ENCODE data around the gene KCNK15. TPM values are rescaled to one million over a fixed set of nuclear protein-coding genes. Genes with fewer than 3 reads are reported as not detected.

The KCNK15 gene
- total RNA-seq, 3 donors from 2014 or later (not counting 1 experiment from before 2014, with no cell fraction given): not detected

DNA sequence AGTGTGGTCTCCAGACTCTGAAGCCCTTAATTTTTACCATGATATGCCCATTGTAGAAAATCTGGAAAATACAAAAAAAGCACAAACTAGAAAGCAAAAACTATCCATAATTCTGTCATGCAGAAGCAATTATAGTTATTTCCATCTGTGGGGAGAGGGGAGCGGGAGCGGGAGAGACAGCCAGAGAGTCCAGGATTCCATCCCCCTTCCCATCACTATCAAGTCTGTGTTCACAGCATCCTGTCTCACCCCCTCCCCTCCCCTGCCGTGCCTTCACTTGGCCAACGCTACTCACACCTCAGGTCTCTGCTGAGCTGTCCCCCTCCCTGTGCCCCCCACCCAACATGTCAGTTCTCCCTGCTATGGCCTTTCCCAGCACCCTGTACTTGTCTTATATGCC lies 50.2 kb downstream of the KCNK15 start:
- Mint-ChIP-seq H3K36me3 (no peaks in the 10 kb centered on the region), H3K27me3 (ENCODE audit: low read depth in 2 of 2) (peaks cover 9% of the 10 kb centered on the region in 2 donors), H3K27ac (no peak overlapping the region), H3K4me1 (no peaks in the 10 kb centered on the region), H3K9me3 (no peaks in the 10 kb centered on the region), H3K4me3 (no peak overlapping the region)
- intact Hi-C loops (cut with micrococcal nuclease): no loop called here
- no peak for ATAC-seq
- Histone ChIP-seq H3K4me3 (ENCODE audit: low read length) (no peak overlapping the region), H3K27ac (ENCODE audit: low read length) (no peak overlapping the region), H3K9me3 (ENCODE audit: control insufficient read depth, insufficient read depth, low read length) (no peaks in the 10 kb centered on the region), H3K4me1 (ENCODE audit: control insufficient read depth, insufficient read depth, low read length) (no peaks in the 10 kb centered on the region), H3K36me3 (ENCODE audit: control insufficient read depth, insufficient read depth, low read length) (no peaks in the 10 kb centered on the region), H3K27me3 (ENCODE audit: control insufficient read depth, insufficient read depth, low read length) (no peaks in the 10 kb centered on the region)
- DNase-seq: no peak
- 57% methylated on average over 3 of the region's 4 CpGs for WGBS (ENCODE audit: insufficient coverage)
- TF ChIP-seq, protein P1, sequence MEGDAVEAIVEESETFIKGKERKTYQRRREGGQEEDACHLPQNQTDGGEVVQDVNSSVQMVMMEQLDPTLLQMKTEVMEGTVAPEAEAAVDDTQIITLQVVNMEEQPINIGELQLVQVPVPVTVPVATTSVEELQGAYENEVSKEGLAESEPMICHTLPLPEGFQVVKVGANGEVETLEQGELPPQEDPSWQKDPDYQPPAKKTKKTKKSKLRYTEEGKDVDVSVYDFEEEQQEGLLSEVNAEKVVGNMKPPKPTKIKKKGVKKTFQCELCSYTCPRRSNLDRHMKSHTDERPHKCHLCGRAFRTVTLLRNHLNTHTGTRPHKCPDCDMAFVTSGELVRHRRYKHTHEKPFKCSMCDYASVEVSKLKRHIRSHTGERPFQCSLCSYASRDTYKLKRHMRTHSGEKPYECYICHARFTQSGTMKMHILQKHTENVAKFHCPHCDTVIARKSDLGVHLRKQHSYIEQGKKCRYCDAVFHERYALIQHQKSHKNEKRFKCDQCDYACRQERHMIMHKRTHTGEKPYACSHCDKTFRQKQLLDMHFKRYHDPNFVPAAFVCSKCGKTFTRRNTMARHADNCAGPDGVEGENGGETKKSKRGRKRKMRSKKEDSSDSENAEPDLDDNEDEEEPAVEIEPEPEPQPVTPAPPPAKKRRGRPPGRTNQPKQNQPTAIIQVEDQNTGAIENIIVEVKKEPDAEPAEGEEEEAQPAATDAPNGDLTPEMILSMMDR (IDR thresholded peaks at IDR 0.05): no peak

DNA sequence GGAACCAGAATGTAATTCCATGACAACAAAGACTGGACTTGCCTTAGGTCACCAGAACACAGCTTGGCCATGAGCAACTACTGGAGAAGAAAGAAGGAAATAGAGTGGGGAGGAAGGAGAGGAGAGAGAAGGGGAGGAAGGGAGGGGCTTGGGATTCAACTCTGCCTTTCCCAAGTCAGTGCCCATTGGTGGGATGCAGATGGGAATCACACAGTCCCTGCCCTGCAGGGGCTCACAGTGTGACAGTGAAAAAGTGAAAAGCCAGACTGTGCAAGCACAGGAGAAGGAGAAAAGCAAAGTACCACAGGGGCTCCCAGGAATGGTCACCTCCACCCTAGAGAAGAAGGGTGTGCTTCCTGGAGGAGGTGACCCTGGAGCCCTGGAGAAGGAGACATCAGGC lies 50.6 kb downstream of the KCNK15 start:
- Histone ChIP-seq H3K27ac (ENCODE audit: low read length) (no peak overlapping the region), H3K36me3 (ENCODE audit: control insufficient read depth, insufficient read depth, low read length) (no peaks in the 10 kb centered on the region), H3K9me3 (ENCODE audit: control insufficient read depth, insufficient read depth, low read length) (no peaks in the 10 kb centered on the region), H3K27me3 (ENCODE audit: control insufficient read depth, insufficient read depth, low read length) (no peaks in the 10 kb centered on the region), H3K4me3 (ENCODE audit: low read length) (no peak overlapping the region), H3K4me1 (ENCODE audit: control insufficient read depth, insufficient read depth, low read length) (no peaks in the 10 kb centered on the region)
- DNase-seq: no peak
- intact Hi-C loops (cut with micrococcal nuclease): no loop called here
- peaks cover 9% of the 10 kb centered on the region in 2 donors for H3K27me3 Mint-ChIP-seq (ENCODE audit: low read depth in 2 of 2)
- no peaks in the 10 kb centered on the region for H3K9me3 Mint-ChIP-seq
- no peaks in the 10 kb centered on the region for H3K36me3 Mint-ChIP-seq
- no peaks in the 10 kb centered on the region for H3K4me1 Mint-ChIP-seq
- TF ChIP-seq, protein P1 (IDR thresholded peaks at IDR 0.05): no peak
- no peak for ATAC-seq
- no peak overlapping the region for H3K4me3 Mint-ChIP-seq
- H3K27ac Mint-ChIP-seq: no peak overlapping the region

DNA sequence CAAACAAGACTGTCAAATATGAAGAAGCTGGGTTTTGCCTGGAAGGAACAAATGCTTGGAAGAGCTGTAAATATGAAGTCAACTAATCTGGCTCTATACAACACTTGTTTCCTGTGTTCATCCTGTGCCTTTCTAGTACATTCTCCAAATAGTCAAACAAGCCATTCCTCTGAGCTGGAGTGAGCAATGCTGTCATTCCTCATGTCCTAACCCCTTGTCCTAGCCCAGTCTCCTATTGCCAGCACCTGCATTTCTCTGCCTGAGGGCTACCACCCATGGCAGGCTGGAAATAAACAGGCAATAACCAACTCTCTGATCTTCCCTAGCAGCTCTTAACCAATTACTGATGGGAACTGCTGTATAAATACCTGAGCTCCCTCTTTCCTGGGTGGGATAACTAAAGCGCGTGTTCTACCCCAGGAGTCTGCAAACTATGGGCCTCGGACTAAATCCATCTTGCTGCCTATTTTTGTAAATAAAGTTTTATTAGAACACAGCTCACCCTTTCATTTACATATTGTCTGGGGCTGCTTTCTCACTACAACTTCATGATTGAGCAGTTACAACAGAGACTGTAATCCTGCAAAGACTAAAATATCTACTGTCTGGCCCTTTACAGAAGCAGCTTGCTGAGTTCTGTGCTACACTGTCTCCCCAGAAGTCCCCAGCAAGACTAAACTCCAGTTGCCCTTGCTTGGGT lies 51.2 kb downstream of the KCNK15 start:
- H3K4me1 Mint-ChIP-seq: no peaks in the 10 kb centered on the region
- ATAC-seq: no peak
- no peaks in the 10 kb centered on the region for H3K9me3 Mint-ChIP-seq
- Histone ChIP-seq H3K4me1 (ENCODE audit: control insufficient read depth, insufficient read depth, low read length) (no peaks in the 10 kb centered on the region), H3K27ac (ENCODE audit: low read length) (no peak overlapping the region), H3K27me3 (ENCODE audit: control insufficient read depth, insufficient read depth, low read length) (no peaks in the 10 kb centered on the region), H3K9me3 (ENCODE audit: control insufficient read depth, insufficient read depth, low read length) (no peaks in the 10 kb centered on the region), H3K36me3 (ENCODE audit: control insufficient read depth, insufficient read depth, low read length) (no peaks in the 10 kb centered on the region), H3K4me3 (ENCODE audit: low read length) (no peak overlapping the region)
- intact Hi-C loops (cut with micrococcal nuclease): no loop called here
- H3K36me3 Mint-ChIP-seq: no peaks in the 10 kb centered on the region
- TF ChIP-seq, protein P1 (IDR thresholded peaks at IDR 0.05): no peak
- 100% methylated on average over 3 of the region's 3 CpGs for WGBS (ENCODE audit: insufficient coverage)
- H3K4me3 Mint-ChIP-seq: no peak overlapping the region
- H3K27ac Mint-ChIP-seq: no peak overlapping the region
- no peak for DNase-seq
- H3K27me3 Mint-ChIP-seq (ENCODE audit: low read depth in 2 of 2): peaks cover 7 to 9% of the 10 kb centered on the region in 2 donors

DNA sequence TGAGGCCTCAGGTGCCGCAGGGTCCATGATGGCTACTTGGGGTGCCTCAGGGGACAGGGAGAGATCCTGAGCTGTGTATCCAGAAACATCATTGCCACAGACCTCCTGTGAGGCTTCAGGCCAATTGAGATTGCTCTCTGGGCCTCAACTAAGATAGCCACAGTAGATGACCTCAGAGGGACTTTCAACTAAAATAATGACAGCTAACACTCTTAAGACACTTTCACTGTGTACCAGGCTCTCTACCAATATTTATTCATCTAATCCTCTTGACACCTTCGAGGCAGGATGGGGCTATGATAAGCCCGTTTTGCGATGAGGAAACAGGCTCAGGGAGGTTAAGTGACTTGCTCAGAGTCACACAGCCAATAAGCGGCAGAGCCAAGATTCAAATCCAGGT lies 54.0 kb downstream of the KCNK15 start:
- no peaks in the 10 kb centered on the region for H3K36me3 Mint-ChIP-seq
- 91% methylated on average over 5 of the region's 5 CpGs for WGBS (ENCODE audit: insufficient coverage)
- H3K4me1 Mint-ChIP-seq: no peaks in the 10 kb centered on the region
- Histone ChIP-seq H3K27me3 (ENCODE audit: control insufficient read depth, insufficient read depth, low read length) (no peaks in the 10 kb centered on the region), H3K27ac (ENCODE audit: low read length) (no peak overlapping the region), H3K4me3 (ENCODE audit: low read length) (no peak overlapping the region), H3K36me3 (ENCODE audit: control insufficient read depth, insufficient read depth, low read length) (no peaks in the 10 kb centered on the region), H3K9me3 (ENCODE audit: control insufficient read depth, insufficient read depth, low read length) (no peaks in the 10 kb centered on the region), H3K4me1 (ENCODE audit: control insufficient read depth, insufficient read depth, low read length) (no peaks in the 10 kb centered on the region)
- no peak for ATAC-seq
- peaks cover 9 to 14% of the 10 kb centered on the region in 2 donors for H3K27me3 Mint-ChIP-seq (ENCODE audit: low read depth in 2 of 2)
- DNase-seq: no peak
- no peak overlapping the region for H3K4me3 Mint-ChIP-seq
- no peak overlapping the region for H3K27ac Mint-ChIP-seq
- TF ChIP-seq, protein P1 (IDR thresholded peaks at IDR 0.05): no peak
- intact Hi-C loops (cut with micrococcal nuclease): no loop called here
- H3K9me3 Mint-ChIP-seq: no peaks in the 10 kb centered on the region

Measured in natural killer cell (primary cell).